ENCODE data around the gene FANCM. TPM values are rescaled to one million over a fixed set of nuclear protein-coding genes. Genes with fewer than 3 reads are reported as not detected.

Gene FANCM
- total RNA-seq, 2 donors from 2014 or later = 11.9 to 13.5 TPM

GRCh38 chr14:45118594-45118993, 17.1 kb upstream of the FANCM start:
- intact Hi-C loops (cut with DNase I) = no loop called here
- Histone ChIP-seq H3K36me3 (peaks cover 0 to 7% of the 10 kb centered on the region in 2 donors), H3K4me3 (no peak overlapping the region), H3K27me3 (replicated peaks; ENCODE audit: insufficient read depth) (no peaks in the 10 kb centered on the region), H3K27ac (peak overlapping the region in 1 of 2 donors; percentile 13), H3K4me1 (replicated peaks) (no peaks in the 10 kb centered on the region), H3K9me3 (no peaks in the 10 kb centered on the region)
- DNase-seq (ENCODE audit: low spot score) = no peak
- TF ChIP-seq, protein P1, sequence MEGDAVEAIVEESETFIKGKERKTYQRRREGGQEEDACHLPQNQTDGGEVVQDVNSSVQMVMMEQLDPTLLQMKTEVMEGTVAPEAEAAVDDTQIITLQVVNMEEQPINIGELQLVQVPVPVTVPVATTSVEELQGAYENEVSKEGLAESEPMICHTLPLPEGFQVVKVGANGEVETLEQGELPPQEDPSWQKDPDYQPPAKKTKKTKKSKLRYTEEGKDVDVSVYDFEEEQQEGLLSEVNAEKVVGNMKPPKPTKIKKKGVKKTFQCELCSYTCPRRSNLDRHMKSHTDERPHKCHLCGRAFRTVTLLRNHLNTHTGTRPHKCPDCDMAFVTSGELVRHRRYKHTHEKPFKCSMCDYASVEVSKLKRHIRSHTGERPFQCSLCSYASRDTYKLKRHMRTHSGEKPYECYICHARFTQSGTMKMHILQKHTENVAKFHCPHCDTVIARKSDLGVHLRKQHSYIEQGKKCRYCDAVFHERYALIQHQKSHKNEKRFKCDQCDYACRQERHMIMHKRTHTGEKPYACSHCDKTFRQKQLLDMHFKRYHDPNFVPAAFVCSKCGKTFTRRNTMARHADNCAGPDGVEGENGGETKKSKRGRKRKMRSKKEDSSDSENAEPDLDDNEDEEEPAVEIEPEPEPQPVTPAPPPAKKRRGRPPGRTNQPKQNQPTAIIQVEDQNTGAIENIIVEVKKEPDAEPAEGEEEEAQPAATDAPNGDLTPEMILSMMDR (IDR thresholded peaks at IDR 0.05) = no peak
- TF ChIP-seq POLR2AphosphoS5 (IDR thresholded peaks at IDR 0.05) = peak; percentile 61
- 33% methylated on average over 6 of the region's 6 CpGs for WGBS

GRCh38 chr14:45120096-45120495, 15.6 kb upstream of the FANCM start:
- intact Hi-C loops (cut with DNase I) = no loop called here
- Histone ChIP-seq H3K36me3 (peaks cover 0 to 7% of the 10 kb centered on the region in 2 donors), H3K27ac (no peak overlapping the region), H3K4me3 (no peak overlapping the region), H3K9me3 (no peaks in the 10 kb centered on the region), H3K27me3 (replicated peaks; ENCODE audit: insufficient read depth) (no peaks in the 10 kb centered on the region), H3K4me1 (replicated peaks) (no peaks in the 10 kb centered on the region)
- WGBS = 64% methylated on average over 1 of the region's 1 CpG
- TF ChIP-seq, protein P1 (IDR thresholded peaks at IDR 0.05) = no peak
- no peak for TF ChIP-seq POLR2A (IDR thresholded peaks at IDR 0.05)
- TF ChIP-seq POLR2AphosphoS5 (IDR thresholded peaks at IDR 0.05) = no peak
- no peak for DNase-seq (ENCODE audit: low spot score)

- intact Hi-C loops (cut with DNase I) = no loop called here
- no peaks in the 10 kb centered on the region for H3K27me3 ChIP-seq (replicated peaks; ENCODE audit: insufficient read depth)
- no peak for TF ChIP-seq POLR2AphosphoS5 (IDR thresholded peaks at IDR 0.05)
- TF ChIP-seq, protein P1 (IDR thresholded peaks at IDR 0.05) = no peak
- TF ChIP-seq POLR2A (IDR thresholded peaks at IDR 0.05) = no peak
Observed at GRCh38 chr14:45123271-45123670, 12.5 kb upstream of the FANCM start.

DNA sequence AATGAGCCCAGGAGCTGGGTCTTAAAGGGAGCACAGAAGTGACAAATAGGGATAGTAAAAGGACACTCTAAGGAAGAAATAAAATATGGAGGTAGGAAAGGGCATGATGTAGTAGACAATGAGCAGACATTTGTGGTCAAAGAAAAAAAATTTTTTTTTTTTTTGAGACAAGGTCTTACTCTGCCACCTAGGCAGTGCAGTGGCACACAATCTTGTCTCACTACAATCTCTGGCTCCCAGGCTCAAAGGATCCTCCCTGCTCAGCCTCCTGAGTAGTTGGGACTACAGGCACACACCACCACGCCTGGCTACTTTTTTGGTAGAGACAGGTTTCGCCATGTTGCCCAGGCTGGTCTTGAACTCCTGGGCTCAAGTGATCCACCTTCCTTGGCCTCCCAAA, 10.0 kb upstream of the FANCM start:
- no peaks in the 10 kb centered on the region for H3K4me1 ChIP-seq (replicated peaks)
- H3K36me3 ChIP-seq = no peaks in the 10 kb centered on the region
- no peak overlapping the region for H3K4me3 ChIP-seq
- no peak for DNase-seq (ENCODE audit: low spot score)
- no peaks in the 10 kb centered on the region for H3K27me3 ChIP-seq (replicated peaks; ENCODE audit: insufficient read depth)
- 97% methylated on average over 2 of the region's 2 CpGs for WGBS
- H3K27ac ChIP-seq = no peak overlapping the region
- intact Hi-C loops (cut with DNase I) = no loop called here
- TF ChIP-seq POLR2A (IDR thresholded peaks at IDR 0.05) = no peak
- TF ChIP-seq, protein P1 (IDR thresholded peaks at IDR 0.05) = no peak
- TF ChIP-seq POLR2AphosphoS5 (IDR thresholded peaks at IDR 0.05) = no peak
- H3K9me3 ChIP-seq = no peaks in the 10 kb centered on the region

More at GRCh38 chr14:45123271-45123670, 12.5 kb upstream of the FANCM start:
- Histone ChIP-seq H3K4me1 (replicated peaks) (no peaks in the 10 kb centered on the region), H3K4me3 (no peak overlapping the region), H3K9me3 (no peaks in the 10 kb centered on the region), H3K27ac (no peak overlapping the region), H3K36me3 (no peaks in the 10 kb centered on the region)
- WGBS = 86% methylated on average over 3 of the region's 3 CpGs
- no peak for DNase-seq (ENCODE audit: low spot score)

DNA sequence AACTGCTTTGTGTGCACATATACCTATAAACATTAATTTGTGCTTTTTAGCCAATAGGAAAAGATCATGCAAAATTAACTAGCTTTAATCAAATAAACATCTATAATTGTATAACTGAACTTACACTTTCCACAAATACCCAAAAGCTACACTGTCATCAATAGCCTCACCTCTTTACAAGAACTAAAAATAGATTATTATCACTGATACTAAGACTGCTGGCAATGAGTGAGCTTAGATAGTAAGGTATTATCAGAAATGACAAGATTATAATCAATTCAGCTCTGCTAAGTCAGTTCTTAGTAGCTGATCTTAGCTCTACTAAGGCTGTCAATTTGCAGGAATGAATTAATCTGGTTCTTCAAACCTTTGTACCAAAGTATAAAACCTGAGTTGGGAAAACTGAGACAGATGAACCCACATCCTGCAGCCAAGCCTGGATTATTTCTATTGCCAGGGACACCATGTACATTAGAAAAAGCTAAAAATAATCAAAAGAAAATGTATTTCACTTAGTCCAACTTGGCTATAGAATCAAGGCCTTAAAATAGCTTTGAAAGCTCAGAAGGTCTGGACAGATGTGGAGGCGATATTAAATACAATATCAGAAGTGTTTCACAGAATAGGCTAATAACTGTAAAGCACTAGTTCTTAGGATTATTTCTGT, 6.6 kb upstream of the FANCM start:
- intact Hi-C loops (cut with DNase I) = no loop called here
- H3K27me3 ChIP-seq (replicated peaks; ENCODE audit: insufficient read depth) = no peaks in the 10 kb centered on the region
- no peaks in the 10 kb centered on the region for H3K4me1 ChIP-seq (replicated peaks)
- TF ChIP-seq POLR2AphosphoS5 (IDR thresholded peaks at IDR 0.05) = no peak
- no peaks in the 10 kb centered on the region for H3K9me3 ChIP-seq
- no peak for DNase-seq (ENCODE audit: low spot score)
- H3K27ac ChIP-seq = no peak overlapping the region
- H3K4me3 ChIP-seq = no peak overlapping the region
- H3K36me3 ChIP-seq = no peaks in the 10 kb centered on the region
- WGBS = 62% methylated on average over 1 of the region's 1 CpG
